Transverse colon (tissue), 4 donors: Measurements from ENCODE around the gene SEZ6L2.

Experiments used
- EP300 ChIP-seq: sonication (generic); formaldehyde crosslinking; IDR thresholded peaks from one replicate; pipeline ENCODE4 v1.6.1; 2017; ENCODE audit warnings: antibody characterized with exemption, low read depth
- POLR2A ChIP-seq: fragments of 450-650 bp; IDR thresholded peaks from one replicate; pipeline ENCODE4 v1.6.1; 2016; ENCODE audit warnings: antibody characterized with exemption, mild to moderate bottlenecking, moderate library complexity
- POLR2AphosphoS5 ChIP-seq, 3 donors: sonication (generic); formaldehyde crosslinking; IDR thresholded peaks; one replicate each; pipeline ENCODE4 v1.6.1; 2016; ENCODE audit warnings: antibody characterized with exemption in 3 of 3
- TF ChIP-seq, protein P1 (sequence below), 5 experiments: fragments of 200-600 bp in 3 of 5; fragments of 450-650 bp in 2 of 5; sonication (generic) in 3 of 5; IDR thresholded peaks; 1 replicate in 2 of 5; 2 replicates in 3 of 5; pipeline ENCODE4 v1.5.1; 2016 to 2017; ENCODE audit warnings: antibody characterized with exemption in 5 of 5, inconsistent platforms in 3 of 5, mild to moderate bottlenecking in 2 of 5, moderate library complexity in 1 of 5

DNA sequence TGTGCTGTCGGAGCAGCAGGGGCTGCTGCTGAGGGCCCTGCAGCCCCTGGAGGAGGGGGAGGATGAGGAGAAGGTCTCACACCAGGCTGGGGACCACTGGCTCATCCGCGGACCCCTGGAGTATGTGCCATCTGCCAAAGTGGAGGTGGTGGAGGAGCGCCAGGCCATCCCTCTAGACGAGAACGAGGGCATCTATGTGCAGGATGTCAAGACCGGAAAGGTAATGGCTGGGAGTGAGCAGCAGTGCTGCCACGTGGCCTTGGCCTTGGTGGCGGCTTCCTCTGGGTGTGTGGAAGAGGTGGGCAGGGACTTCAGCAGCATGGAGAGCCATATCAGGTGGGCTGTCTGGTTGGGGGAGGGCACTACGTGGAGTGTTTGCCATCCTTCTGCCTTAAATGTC lies 59.1 kb downstream of the SEZ6L2 start:
- TF ChIP-seq POLR2AphosphoS5 (IDR thresholded peaks at IDR 0.05): no peak
- TF ChIP-seq, protein P1, sequence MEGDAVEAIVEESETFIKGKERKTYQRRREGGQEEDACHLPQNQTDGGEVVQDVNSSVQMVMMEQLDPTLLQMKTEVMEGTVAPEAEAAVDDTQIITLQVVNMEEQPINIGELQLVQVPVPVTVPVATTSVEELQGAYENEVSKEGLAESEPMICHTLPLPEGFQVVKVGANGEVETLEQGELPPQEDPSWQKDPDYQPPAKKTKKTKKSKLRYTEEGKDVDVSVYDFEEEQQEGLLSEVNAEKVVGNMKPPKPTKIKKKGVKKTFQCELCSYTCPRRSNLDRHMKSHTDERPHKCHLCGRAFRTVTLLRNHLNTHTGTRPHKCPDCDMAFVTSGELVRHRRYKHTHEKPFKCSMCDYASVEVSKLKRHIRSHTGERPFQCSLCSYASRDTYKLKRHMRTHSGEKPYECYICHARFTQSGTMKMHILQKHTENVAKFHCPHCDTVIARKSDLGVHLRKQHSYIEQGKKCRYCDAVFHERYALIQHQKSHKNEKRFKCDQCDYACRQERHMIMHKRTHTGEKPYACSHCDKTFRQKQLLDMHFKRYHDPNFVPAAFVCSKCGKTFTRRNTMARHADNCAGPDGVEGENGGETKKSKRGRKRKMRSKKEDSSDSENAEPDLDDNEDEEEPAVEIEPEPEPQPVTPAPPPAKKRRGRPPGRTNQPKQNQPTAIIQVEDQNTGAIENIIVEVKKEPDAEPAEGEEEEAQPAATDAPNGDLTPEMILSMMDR (IDR thresholded peaks at IDR 0.05): no peak
- TF ChIP-seq POLR2A: no peak
- TF ChIP-seq EP300: no peak
